OCI-LY1 (cell line): ENCODE data around the gene KLHDC10.

Experiments
- H2AFZ ChIP-seq: fragments of 200-600 bp; sonication (generic), shearing (Covaris generic); 2 replicates; pipeline ENCODE4 v1.6.0; 2014; ENCODE audit warnings: antibody characterized with exemption, mild to moderate bottlenecking, low read length
- H3F3A ChIP-seq: fragments of 200-600 bp; sonication (generic), shearing (Covaris generic); 2 replicates; pipeline ENCODE4 v1.6.0; 2014; ENCODE audit warnings: mild to moderate bottlenecking, antibody characterized with exemption, low read length, moderate library complexity; ENCODE audit not compliant: insufficient read depth
- H3K27ac ChIP-seq: fragments of 200-600 bp; sonication (generic); 2 replicates; pipeline ENCODE4 v1.5.1; 2014; ENCODE audit warnings: low read length, mixed run types, mild to moderate bottlenecking, low read depth; ENCODE audit not compliant: poor library complexity, severe bottlenecking
- H3K27me3 ChIP-seq: fragments of 200-600 bp; sonication (generic); 2 replicates; pipeline ENCODE4 v1.6.0; 2014; ENCODE audit warnings: antibody characterized with exemption, mild to moderate bottlenecking, low read length, moderate library complexity; ENCODE audit not compliant: insufficient read depth
- H3K36me3 ChIP-seq: fragments of 200-600 bp; sonication (generic); 2 replicates; pipeline ENCODE4 v1.6.1; 2014; ENCODE audit warnings: mild to moderate bottlenecking, antibody characterized with exemption, low read length, moderate library complexity, mixed read lengths; ENCODE audit not compliant: insufficient read depth
- H3K4me1 ChIP-seq: fragments of 200-600 bp; sonication (generic); 2 replicates; pipeline ENCODE4 v1.5.1; 2014; ENCODE audit warnings: mild to moderate bottlenecking, low read length, moderate library complexity; ENCODE audit not compliant: insufficient read depth, severe bottlenecking
- H3K4me2 ChIP-seq: fragments of 200-600 bp; sonication (generic), shearing (Covaris generic); 2 replicates; pipeline ENCODE4 v1.6.1; 2014; ENCODE audit warnings: low read length
- H3K4me3 ChIP-seq: fragments of 200-600 bp; sonication (generic); 2 replicates; pipeline ENCODE4 v1.5.1; 2014; ENCODE audit warnings: low read length, low read depth, mild to moderate bottlenecking, mixed read lengths; ENCODE audit not compliant: poor library complexity, severe bottlenecking
- H3K79me2 ChIP-seq: fragments of 200-600 bp; shearing (Covaris generic); 2 replicates; pipeline ENCODE4 v1.6.1; 2016; ENCODE audit warnings: mixed run types, low read length, mixed read lengths; ENCODE audit not compliant: insufficient read depth
- H3K9ac ChIP-seq: fragments of 200-600 bp; sonication (generic), shearing (Covaris generic); 2 replicates; pipeline ENCODE4 v1.6.1; 2014; ENCODE audit warnings: mild to moderate bottlenecking, low read length, mixed read lengths
- H3K9me2 ChIP-seq: fragments of 200-600 bp; sonication (generic), shearing (Covaris generic); 2 replicates; pipeline ENCODE4 v1.6.1; 2014; ENCODE audit warnings: low read depth, mild to moderate bottlenecking, low read length, mixed read lengths
- H3K9me3 ChIP-seq: fragments of 200-600 bp; shearing (Covaris generic); 2 replicates; pipeline ENCODE4 v1.6.1; 2014; ENCODE audit warnings: low read length, mixed read lengths
- H4K20me1 ChIP-seq: fragments of 200-600 bp; sonication (generic), shearing (Covaris generic); 2 replicates; pipeline ENCODE4 v1.6.0; 2016; ENCODE audit warnings: mild to moderate bottlenecking, low read length; ENCODE audit not compliant: insufficient read depth
- EZH2 ChIP-seq: fragments of 200-600 bp; sonication (generic), shearing (Covaris generic); IDR thresholded peaks from 2 replicates; pipeline ENCODE4 v1.8.0; 2017; ENCODE audit warnings: borderline replicate concordance, mixed run types, mild to moderate bottlenecking, antibody characterized with exemption, low read length, moderate library complexity, mixed read lengths
- TF ChIP-seq, protein P1 (sequence below): fragments of 200-600 bp; sonication (generic), shearing (Covaris generic); IDR thresholded peaks from 2 replicates; pipeline ENCODE4 v1.5.1; 2017; ENCODE audit warnings: mild to moderate bottlenecking, antibody characterized with exemption, low read length, moderate library complexity, mixed read lengths

KLHDC10 gene

DNA sequence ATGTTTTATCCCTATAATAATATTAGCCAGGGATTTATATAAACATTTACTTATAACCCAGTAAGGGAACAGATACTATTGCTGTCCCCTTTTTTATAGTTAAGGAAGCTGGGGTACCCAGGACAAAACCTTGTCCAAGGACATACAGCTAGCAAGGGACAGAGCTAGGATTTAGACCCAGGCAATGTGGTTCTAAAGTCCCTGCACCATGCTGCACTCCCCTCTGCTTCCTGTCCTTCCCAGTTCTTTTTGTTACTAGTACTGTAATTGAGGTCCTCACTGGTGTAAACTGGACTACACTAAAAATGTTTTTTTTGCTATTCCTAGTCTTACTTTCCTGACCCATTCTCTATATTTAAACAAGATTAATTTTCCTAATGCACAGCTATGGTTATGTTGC lies 16.6 kb downstream of the KLHDC10 start:
- Histone ChIP-seq H3K4me1 (peaks cover 11% of the 10 kb centered on the region), H3K79me2 (peaks cover 30% of the 10 kb centered on the region), H3K27ac (no peak overlapping the region), H4K20me1 (no peaks in the 10 kb centered on the region), H3K36me3 (peaks cover 7% of the 10 kb centered on the region; the same call in 1 of the 2 replicates), H3K27me3 (no peaks in the 10 kb centered on the region), H3K9ac (no peak overlapping the region), H2AFZ (no peak overlapping the region), H3F3A (no peaks in the 10 kb centered on the region), H3K4me2 (no peak overlapping the region), H3K9me3 (no peaks in the 10 kb centered on the region), H3K4me3 (no peak overlapping the region), H3K9me2 (no peaks in the 10 kb centered on the region)
- TF ChIP-seq, protein P1, sequence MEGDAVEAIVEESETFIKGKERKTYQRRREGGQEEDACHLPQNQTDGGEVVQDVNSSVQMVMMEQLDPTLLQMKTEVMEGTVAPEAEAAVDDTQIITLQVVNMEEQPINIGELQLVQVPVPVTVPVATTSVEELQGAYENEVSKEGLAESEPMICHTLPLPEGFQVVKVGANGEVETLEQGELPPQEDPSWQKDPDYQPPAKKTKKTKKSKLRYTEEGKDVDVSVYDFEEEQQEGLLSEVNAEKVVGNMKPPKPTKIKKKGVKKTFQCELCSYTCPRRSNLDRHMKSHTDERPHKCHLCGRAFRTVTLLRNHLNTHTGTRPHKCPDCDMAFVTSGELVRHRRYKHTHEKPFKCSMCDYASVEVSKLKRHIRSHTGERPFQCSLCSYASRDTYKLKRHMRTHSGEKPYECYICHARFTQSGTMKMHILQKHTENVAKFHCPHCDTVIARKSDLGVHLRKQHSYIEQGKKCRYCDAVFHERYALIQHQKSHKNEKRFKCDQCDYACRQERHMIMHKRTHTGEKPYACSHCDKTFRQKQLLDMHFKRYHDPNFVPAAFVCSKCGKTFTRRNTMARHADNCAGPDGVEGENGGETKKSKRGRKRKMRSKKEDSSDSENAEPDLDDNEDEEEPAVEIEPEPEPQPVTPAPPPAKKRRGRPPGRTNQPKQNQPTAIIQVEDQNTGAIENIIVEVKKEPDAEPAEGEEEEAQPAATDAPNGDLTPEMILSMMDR = no peak
- TF ChIP-seq EZH2 = no peak

DNA sequence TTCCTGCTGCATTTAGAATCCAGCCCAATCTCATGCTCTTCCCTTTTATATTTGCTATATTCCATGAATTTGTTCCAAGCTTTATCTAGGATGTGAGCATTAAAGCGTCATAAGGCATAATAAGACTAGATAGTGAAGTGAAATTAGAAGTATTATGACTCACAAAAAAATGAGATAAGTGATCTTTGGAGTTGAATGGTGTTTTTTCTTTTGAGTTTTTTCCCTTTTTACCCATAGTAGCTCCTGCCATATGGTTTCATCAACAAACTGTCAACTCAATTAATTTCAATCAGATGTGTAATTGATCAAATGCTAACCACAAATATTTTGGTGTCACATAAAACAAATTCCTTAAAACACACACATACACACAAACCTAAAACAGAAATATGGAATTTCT lies 17.0 kb downstream of the KLHDC10 start:
- no peak overlapping the region for H3K4me3 ChIP-seq
- peaks cover 7% of the 10 kb centered on the region; the same call in 1 of the 2 replicates for H3K36me3 ChIP-seq
- TF ChIP-seq EZH2 = no peak
- TF ChIP-seq, protein P1 = no peak
- H3K79me2 ChIP-seq = peaks cover 32% of the 10 kb centered on the region
- no peaks in the 10 kb centered on the region for H3K9me2 ChIP-seq
- no peaks in the 10 kb centered on the region for H3K27me3 ChIP-seq
- no peak overlapping the region for H3K27ac ChIP-seq
- peaks cover 15% of the 10 kb centered on the region for H3K4me1 ChIP-seq
- no peak overlapping the region for H2AFZ ChIP-seq
- H3K9me3 ChIP-seq = no peaks in the 10 kb centered on the region
- no peak overlapping the region for H3K4me2 ChIP-seq
- no peaks in the 10 kb centered on the region for H4K20me1 ChIP-seq
- H3F3A ChIP-seq = no peaks in the 10 kb centered on the region
- no peak overlapping the region for H3K9ac ChIP-seq

DNA sequence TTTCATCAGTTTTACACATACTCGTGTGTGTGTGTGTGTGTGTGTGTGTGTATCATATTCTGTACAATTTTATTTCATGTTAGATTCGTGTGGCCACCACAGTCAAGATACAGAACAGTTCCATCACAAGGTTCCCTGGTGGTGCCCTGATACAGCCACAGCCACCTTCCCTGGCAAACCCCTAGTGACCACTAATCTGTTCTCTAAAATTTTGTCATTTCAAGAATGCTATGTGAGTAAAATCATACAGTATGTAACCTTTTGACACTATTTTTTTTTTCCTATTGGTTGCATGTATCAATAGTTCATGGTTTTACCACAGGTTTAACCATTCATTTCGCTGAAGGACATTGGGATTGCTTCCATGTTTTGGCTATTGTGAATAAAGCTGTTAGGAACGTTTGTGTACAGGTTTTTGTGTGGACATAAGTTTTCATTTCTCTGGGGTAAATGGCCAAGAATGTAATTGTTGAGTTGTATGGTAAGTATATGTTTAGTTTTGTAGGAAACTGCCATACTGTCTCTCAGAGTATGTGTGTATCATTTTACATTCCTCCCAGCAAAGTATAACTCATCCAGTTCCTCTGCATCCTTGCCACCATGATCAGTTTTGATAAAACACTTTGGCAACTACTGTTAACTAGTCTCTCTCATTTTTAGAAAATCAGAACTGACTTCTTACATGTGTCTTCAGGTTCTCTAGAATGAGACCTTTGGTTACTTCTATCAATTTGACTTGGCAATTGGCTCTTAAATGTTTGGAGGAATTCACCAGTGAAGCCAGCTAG lies 20.6 kb downstream of the KLHDC10 start:
- no peak overlapping the region for H3K4me3 ChIP-seq
- H2AFZ ChIP-seq = no peak overlapping the region
- H3F3A ChIP-seq = no peaks in the 10 kb centered on the region
- H3K27ac ChIP-seq = no peak overlapping the region
- peaks cover 28% of the 10 kb centered on the region for H3K4me1 ChIP-seq
- no peaks in the 10 kb centered on the region for H3K9me2 ChIP-seq
- H3K4me2 ChIP-seq = no peak overlapping the region
- no peak overlapping the region for H3K9ac ChIP-seq
- H4K20me1 ChIP-seq = no peaks in the 10 kb centered on the region
- H3K79me2 ChIP-seq = peaks cover 42% of the 10 kb centered on the region
- H3K36me3 ChIP-seq = no peaks in the 10 kb centered on the region
- H3K27me3 ChIP-seq = no peaks in the 10 kb centered on the region
- TF ChIP-seq, protein P1 = no peak
- TF ChIP-seq EZH2 = no peak
- H3K9me3 ChIP-seq = no peaks in the 10 kb centered on the region
